Smooth muscle cell (in vitro differentiated cells): ENCODE results near the gene AVPR2. TPM values are rescaled to one million over a fixed set of nuclear protein-coding genes. Genes with fewer than 3 reads are reported as not detected.

Experiments
- DNase-seq: peaks from one replicate; lab custom pipeline; 2025; ENCODE audit not compliant: unreplicated experiment; lab: John Stamatoyannopoulos, UW
- H2AFZ ChIP-seq: fragments of 200-600 bp; sonication (generic); 2 replicates; pipeline ENCODE4 v1.6.0; 2016; ENCODE audit warnings: antibody characterized with exemption, low read depth, mild to moderate bottlenecking
- H3F3A ChIP-seq: fragments of 200-600 bp; sonication (generic); 2 replicates; pipeline ENCODE4 v1.6.0; 2017; ENCODE audit warnings: antibody characterized with exemption, low read depth
- H3K27ac ChIP-seq: fragments of 200-600 bp; sonication (generic); 2 replicates; pipeline ENCODE4 v1.5.1; 2016; ENCODE audit warnings: low read depth, mild to moderate bottlenecking
- H3K27me3 ChIP-seq: fragments of 200-600 bp; sonication (generic); 2 replicates; pipeline ENCODE4 v1.6.1; 2016; ENCODE audit warnings: low read depth, mild to moderate bottlenecking
- H3K36me3 ChIP-seq: fragments of 200-600 bp; sonication (generic); 2 replicates; pipeline ENCODE4 v1.5.1; 2016; ENCODE audit warnings: low read depth
- H3K4me1 ChIP-seq: fragments of 200-600 bp; sonication (generic); 2 replicates; pipeline ENCODE4 v1.5.1; 2016; ENCODE audit warnings: low read depth
- H3K4me2 ChIP-seq: fragments of 200-600 bp; sonication (generic); 2 replicates; pipeline ENCODE4 v1.6.0; 2016; ENCODE audit warnings: mild to moderate bottlenecking
- H3K4me3 ChIP-seq: fragments of 200-600 bp; sonication (generic); 2 replicates; pipeline ENCODE4 v1.5.1; 2016; ENCODE audit warnings: mild to moderate bottlenecking
- H3K79me2 ChIP-seq: fragments of 200-600 bp; sonication (generic); 2 replicates; pipeline ENCODE4 v1.6.0; 2016; ENCODE audit warnings: low read depth, mild to moderate bottlenecking
- H3K9ac ChIP-seq: fragments of 200-600 bp; sonication (generic); 2 replicates; pipeline ENCODE4 v1.6.0; 2016; ENCODE audit warnings: low read depth
- H3K9me3 ChIP-seq: fragments of 200-600 bp; sonication (generic); replicated peaks from 2 replicates; pipeline ENCODE4 v1.5.1; 2016; ENCODE audit warnings: low read depth
- H4K20me1 ChIP-seq: fragments of 200-600 bp; sonication (generic); 2 replicates; pipeline ENCODE4 v1.6.0; 2016; ENCODE audit warnings: low read depth
- CTCF ChIP-seq: fragments of 200-600 bp; sonication (generic); IDR thresholded peaks from 2 replicates; pipeline ENCODE4 v1.5.1; 2017; ENCODE audit warnings: borderline replicate concordance, mild to moderate bottlenecking, antibody characterized with exemption; ENCODE audit not compliant: insufficient read depth, poor library complexity, severe bottlenecking
- WGBS: methylation state at CpG from one replicate; pipeline ENCODE4 v1.1.7; 2016; ENCODE audit warnings: low lambda C conversion rate; 5-methylcytosine and 5-hydroxymethylcytosine counted together
- polyA plus RNA-seq: library from polyadenylated mRNA; unstranded; fragments of >200 nt; fragmentation: Nextera tagmentation; extraction: Ambion mirVana; gene quantifications from 2 replicates; pipeline ENCODE4 v1.2.1, GENCODE V29; 2016
- total RNA-seq: library from RNA; depleted of rRNA; stranded (reverse); fragments of >200 nt; gene quantifications from 2 replicates; pipeline ENCODE4 v1.2.3, GENCODE V29; 2014

AVPR2 gene
- total and polyA plus RNA-seq, 2 experiments from 2014 or later, result not detected

- H3K79me2 ChIP-seq, result no peaks in the 10 kb centered on the region
- H3K4me3 ChIP-seq, result no peak overlapping the region
- 60% methylated on average over 18 of the region's 26 CpGs for WGBS
- H3K4me2 ChIP-seq, result peak overlapping the region; percentile 44
- no peaks in the 10 kb centered on the region for H3K9me3 ChIP-seq
- DNase-seq, result no peak
- H3F3A ChIP-seq, result no peaks in the 10 kb centered on the region
- no peak overlapping the region for H2AFZ ChIP-seq
- H3K9ac ChIP-seq, result no peak overlapping the region
- H3K4me1 ChIP-seq, result no peaks in the 10 kb centered on the region
- no peaks in the 10 kb centered on the region for H3K36me3 ChIP-seq
- H4K20me1 ChIP-seq, result no peaks in the 10 kb centered on the region
- TF ChIP-seq CTCF, result no peak
- H3K27ac ChIP-seq, result peak overlapping the region; percentile 42
- no peaks in the 10 kb centered on the region for H3K27me3 ChIP-seq
Measured at GRCh38 chrX:153900831-153901752, 3.4 kb upstream of the AVPR2 start.

DNA sequence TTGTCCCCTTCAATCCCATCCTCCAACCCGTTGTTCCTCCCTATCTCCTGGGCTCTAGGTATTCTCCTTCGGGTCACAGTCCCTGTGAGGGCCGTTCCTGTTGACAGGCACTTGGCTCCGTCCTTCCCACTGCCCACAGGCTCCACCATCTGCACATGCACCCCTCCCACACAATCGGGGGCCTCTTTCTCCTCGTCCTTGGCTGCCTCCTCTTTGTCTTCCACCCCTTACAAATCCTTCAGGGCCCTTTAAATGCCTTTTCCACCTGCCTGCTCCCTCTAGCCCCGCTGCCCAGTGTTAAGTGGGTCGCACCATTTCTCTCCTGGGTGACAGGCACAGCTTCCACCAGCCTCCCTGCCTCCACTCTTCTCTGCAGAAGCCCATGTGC lies 2.7 kb upstream of the AVPR2 start:
- Histone ChIP-seq H3K27ac (no peak overlapping the region), H3K4me2 (no peak overlapping the region), H3K9me3 (no peaks in the 10 kb centered on the region), H3K36me3 (no peaks in the 10 kb centered on the region), H3F3A (no peaks in the 10 kb centered on the region), H2AFZ (no peak overlapping the region), H4K20me1 (no peaks in the 10 kb centered on the region), H3K9ac (no peak overlapping the region), H3K79me2 (no peaks in the 10 kb centered on the region), H3K4me1 (no peaks in the 10 kb centered on the region), H3K27me3 (no peaks in the 10 kb centered on the region), H3K4me3 (no peak overlapping the region)
- no peak for TF ChIP-seq CTCF
- no peak for DNase-seq
- WGBS, result 70% methylated on average over 8 of the region's 8 CpGs

- no peak for TF ChIP-seq CTCF
- H4K20me1 ChIP-seq, result no peaks in the 10 kb centered on the region
- no peak overlapping the region for H3K27ac ChIP-seq
- no peak overlapping the region for H2AFZ ChIP-seq
- no peak overlapping the region for H3K4me3 ChIP-seq
- H3F3A ChIP-seq, result no peaks in the 10 kb centered on the region
- H3K79me2 ChIP-seq, result no peaks in the 10 kb centered on the region
- no peak for DNase-seq
- no peaks in the 10 kb centered on the region for H3K27me3 ChIP-seq
- H3K9ac ChIP-seq, result no peak overlapping the region
- no peaks in the 10 kb centered on the region for H3K36me3 ChIP-seq
- no peaks in the 10 kb centered on the region for H3K9me3 ChIP-seq
- 53% methylated on average over 9 of the region's 10 CpGs for WGBS
- no peaks in the 10 kb centered on the region for H3K4me1 ChIP-seq
- H3K4me2 ChIP-seq, result no peak overlapping the region
Measured at GRCh38 chrX:153902385-153902784, 2.1 kb upstream of the AVPR2 start.
